HepG2 (cell line): ENCODE results near the gene ANKRD39. TPM values are rescaled to one million over a fixed set of nuclear protein-coding genes. Genes with fewer than 3 reads are reported as not detected.

Source experiments
- ATAC-seq: fragments of 200-7000 bp; cut with Tn5 transposase; 3 replicates; pipeline ENCODE4 v1.9.1; 2020; ENCODE audit warnings: mild to moderate bottlenecking, moderate library complexity
- BruUV-seq: library from RNA; stranded (reverse); fragments of 400-500 nt; replicated peaks from 2 replicates; lab custom pipeline; 2021; lab: Mats Ljungman, UMichigan
- CTCF ChIA-PET: fragments of 300-600 bp; formaldehyde crosslinking; extraction: SDS; loops from one replicate; lab custom pipeline; 2021; ENCODE audit warnings: low total read pairs, inconsistent platforms, low intra/inter-chr PET ratio; lab: Yijun Ruan, JAX
- POLR2A ChIA-PET: fragments of 350-600 bp; sonication (Branson Sonifier 250); formaldehyde crosslinking; loops from one replicate; lab custom pipeline; 2020; ENCODE audit warnings: antibody characterized with exemption, inconsistent platforms; lab: Yijun Ruan, JAX
- DNase-seq: peaks from one replicate; pipeline ENCODE4 v3.0.0-alpha.2; 2015; ENCODE audit warnings: low spot score
- FAIRE-seq: peaks from 3 replicates; lab custom pipeline; 2011; peaks lifted over from hg19 to GRCh38; lab: Jason Lieb, UNC
- H2AFZ ChIP-seq: one replicate; pipeline ENCODE4 v1.6.1; 2011; ENCODE audit warnings: low read length, inconsistent platforms
- H3K27ac ChIP-seq: fragments of 300-600 bp; 3 replicates; pipeline ENCODE4 v1.8.0; 2011; ENCODE audit warnings: mixed run types, mild to moderate bottlenecking, mixed read lengths, low read length, inconsistent platforms; ENCODE audit not compliant: insufficient read depth; ENCODE audit errors: extremely low read length
- H3K27me3 ChIP-seq, 2 experiments: fragments of 200-600 bp in 1 of 2; 2 replicates in 1 of 2; 3 replicates in 1 of 2; pipeline versions ENCODE4 v1.6.0 to v1.8.0; 2011; ENCODE audit warnings: low read length in 2 of 2, mild to moderate bottlenecking in 2 of 2, moderate library complexity in 2 of 2, inconsistent platforms in 1 of 2; ENCODE audit not compliant: insufficient read depth in 2 of 2, control insufficient read depth in 1 of 2
- H3K36me3 ChIP-seq, 2 experiments: fragments of 200-600 bp in 1 of 2; replicated peaks in 1 of 2; 2 replicates in 1 of 2; 3 replicates in 1 of 2; pipeline versions ENCODE4 v1.5.1 to v1.8.0; 2011; ENCODE audit warnings: low read length in 2 of 2, inconsistent platforms in 1 of 2; ENCODE audit not compliant: insufficient read depth in 2 of 2, control insufficient read depth in 1 of 2
- H3K4me1 ChIP-seq: 2 replicates; pipeline ENCODE4 v1.5.1; 2012; ENCODE audit warnings: low read length, inconsistent platforms; ENCODE audit not compliant: insufficient read depth
- H3K4me2 ChIP-seq: 2 replicates; pipeline ENCODE4 v1.6.0; 2011; ENCODE audit warnings: low read depth, low read length, inconsistent platforms
- H3K4me3 ChIP-seq, 3 experiments: fragments of 200-600 bp in 1 of 3; sonication (generic), shearing (Covaris generic) in 1 of 3; replicated peaks in 1 of 3; 2 replicates each; pipeline ENCODE4 v1.5.1; 2011 to 2016; ENCODE audit warnings: low read length in 3 of 3, inconsistent platforms in 2 of 3, low read depth in 2 of 3, mild to moderate bottlenecking in 2 of 3, control low read depth in 1 of 3, mixed read lengths in 1 of 3; ENCODE audit not compliant: insufficient read depth in 1 of 3
- H3K79me2 ChIP-seq: one replicate; pipeline ENCODE4 v1.6.1; 2011; ENCODE audit warnings: low read length, inconsistent platforms; ENCODE audit not compliant: insufficient read depth
- H3K9ac ChIP-seq: 2 replicates; pipeline ENCODE4 v1.6.0; 2011; ENCODE audit warnings: mild to moderate bottlenecking, low read depth, low read length, inconsistent platforms; ENCODE audit not compliant: insufficient read depth
- H3K9me3 ChIP-seq: 2 replicates; pipeline ENCODE4 v1.5.1; 2012; ENCODE audit warnings: mild to moderate bottlenecking, low read length
- H4K20me1 ChIP-seq: 2 replicates; pipeline ENCODE4 v1.6.0; 2011; ENCODE audit warnings: inconsistent platforms, mild to moderate bottlenecking, low read length, moderate library complexity; ENCODE audit not compliant: insufficient read depth
- ATF2 ChIP-seq: sonication (generic); formaldehyde crosslinking; IDR thresholded peaks from 2 replicates; pipeline ENCODE4 v1.4.0; 2020; ENCODE audit warnings: missing genetic modification reagents
- ESRRA ChIP-seq: sonication (generic); formaldehyde crosslinking; IDR thresholded peaks from 2 replicates; pipeline ENCODE4 v1.5.1; 2020; ENCODE audit warnings: mild to moderate bottlenecking, low read depth, missing genetic modification reagents
- GTF2F1 ChIP-seq: fragments of 150-350 bp; IDR thresholded peaks from 2 replicates; pipeline ENCODE4 v1.6.1; 2014; ENCODE audit warnings: low read length
- HMG20A ChIP-seq: IDR thresholded peaks from 2 replicates; pipeline ENCODE4 v1.6.1; 2016; ENCODE audit warnings: borderline replicate concordance
- MBNL3 ChIP-seq: fragments of 250-450 bp; sonication (Bioruptor Pico); conservative IDR thresholded peaks from 2 replicates; pipeline ENCODE4 v1.8.0; 2022; ENCODE audit warnings: mild to moderate bottlenecking, inconsistent platforms
- MXD3 ChIP-seq: IDR thresholded peaks from 2 replicates; pipeline ENCODE4 v1.6.1; 2016; ENCODE audit warnings: mild to moderate bottlenecking, missing biosample characterization, missing genetic modification reagents
- NCOA2 ChIP-seq: sonication (generic); formaldehyde crosslinking; IDR thresholded peaks from 2 replicates; pipeline ENCODE4 v1.8.0; 2022; ENCODE audit warnings: inconsistent platforms
- RORA ChIP-seq: sonication (generic); formaldehyde crosslinking; IDR thresholded peaks from 2 replicates; pipeline ENCODE4 v1.5.0; 2020; ENCODE audit warnings: mild to moderate bottlenecking, missing genetic modification reagents, moderate library complexity
- SKIL ChIP-seq: sonication (generic); formaldehyde crosslinking; IDR thresholded peaks from 2 replicates; pipeline ENCODE4 v1.8.0; 2022; ENCODE audit warnings: missing genetic modification reagents, mild to moderate bottlenecking, moderate library complexity, borderline replicate concordance
- ZNF430 ChIP-seq: sonication (generic); formaldehyde crosslinking; IDR thresholded peaks from 2 replicates; pipeline ENCODE4 v1.9.0; 2021; ENCODE audit warnings: mild to moderate bottlenecking, missing genetic modification reagents
- WGBS: methylation state at CpG from one replicate; pipeline ENCODE4 v1.1.6; 2017; ENCODE audit warnings: low lambda C conversion rate; 5-methylcytosine and 5-hydroxymethylcytosine counted together
- in situ Hi-C: cut with HindIII; loops from 2 replicates; pipeline ENCODE4 v1.10.0; 2017; ENCODE audit warnings: low pct_unique_long_range_greater_than_20kb; ENCODE audit not compliant: extremely low pct_ligation_motif_present
- intact Hi-C: fragments of 100-400 bp; cut with micrococcal nuclease; formaldehyde crosslinking; loops from one replicate; pipeline ENCODE4 v1.10.0; 2022; ENCODE audit not compliant: unreplicated experiment
- polyA plus RNA-seq, 8 experiments: library from polyadenylated mRNA; depleted of rRNA in 3 of 8; stranded (reverse) in 7 of 8; unstranded in 1 of 8; fragments of >200 nt; fragmentation: Illumina TruSeq in 4 of 8; extraction: Trizol in 4 of 8; gene quantifications; 2 replicates each; pipeline versions ENCODE4 v1.2.1 to v1.2.3, GENCODE V29; 2011 to 2016; ENCODE audit warnings: low read depth in 4 of 8, missing spikeins in 1 of 8, mixed read lengths in 1 of 8; ENCODE audit not compliant: insufficient read depth in 1 of 8
- total RNA-seq, 5 experiments: library from RNA; depleted of rRNA; stranded (reverse); fragments of >200 nt; fragmentation: Illumina TruSeq; extraction: Trizol; gene quantifications; 2 replicates each; pipeline ENCODE4 v1.2.3, GENCODE V29; 2016; ENCODE audit warnings: low read depth in 1 of 5

ANKRD39 gene
- total and polyA plus RNA-seq, 2 of the 13 experiments (the other 11 are each of a cell fraction or from before 2014, with no cell fraction given) = 23.2 to 24.8 TPM

- no peaks in the 10 kb centered on the region for H3K9me3 ChIP-seq
- no peak overlapping the region for H3K4me2 ChIP-seq
- intact Hi-C loops = no loop called here
- no peak for ATAC-seq
- H3K79me2 ChIP-seq = no peaks in the 10 kb centered on the region
- FAIRE-seq = no peak
- WGBS = 63% methylated on average over 11 of the region's 18 CpGs
- H3K9ac ChIP-seq = no peak overlapping the region
- H3K27me3 ChIP-seq = peaks cover 45 to 96% of the 10 kb centered on the region in 2 experiments
- no peak overlapping the region for H2AFZ ChIP-seq
- in situ Hi-C loops = no loop called here
- POLR2A ChIA-PET = interaction anchor here (1.2 kb wide), 1 partner anchor 22 kb away, joined by 4 read pairs; the partner anchor contains the start of gene ANKRD39
- no peaks in the 10 kb centered on the region; the same call in 1 of the 2 replicates for H4K20me1 ChIP-seq
- H3K36me3 ChIP-seq = no peaks in the 10 kb centered on the region
- H3K4me1 ChIP-seq = no peaks in the 10 kb centered on the region
- TF ChIP-seq NCOA2 (no peak), GTF2F1 (no peak), HMG20A (CRISPR knock-in tag) (no peak), RORA (CRISPR knock-in tag) (no peak), MXD3 (no peak), ATF2 (CRISPR knock-in tag) (no peak), MBNL3 (CRISPR knock-in tag) (no peak), ZNF430 (no peak), ESRRA (CRISPR knock-in tag) (no peak), SKIL (CRISPR knock-in tag) (no peak)
- no TSS peak for BruUV-seq
- no peak for DNase-seq
- no peak overlapping the region for H3K4me3 ChIP-seq
- no peak overlapping the region for H3K27ac ChIP-seq
- CTCF ChIA-PET = no interaction called here
Measured at GRCh38 chr2:96879545-96880040, 21.8 kb upstream of the ANKRD39 start.
